HepG2 (cell line): Measurements from ENCODE around the gene ISG20. TPM values are rescaled to one million over a fixed set of nuclear protein-coding genes. Genes with fewer than 3 reads are reported as not detected.

Experiments
- ATAC-seq: fragments of 200-7000 bp; cut with Tn5 transposase; 3 replicates; pipeline ENCODE4 v1.9.1; 2020; ENCODE audit warnings: mild to moderate bottlenecking, moderate library complexity
- BruUV-seq: library from RNA; stranded (reverse); fragments of 400-500 nt; replicated peaks from 2 replicates; lab custom pipeline; 2021; lab: Mats Ljungman, UMichigan
- CTCF ChIA-PET: fragments of 300-600 bp; formaldehyde crosslinking; extraction: SDS; loops from one replicate; lab custom pipeline; 2021; ENCODE audit warnings: low total read pairs, inconsistent platforms, low intra/inter-chr PET ratio; lab: Yijun Ruan, JAX
- POLR2A ChIA-PET: fragments of 350-600 bp; sonication (Branson Sonifier 250); formaldehyde crosslinking; loops from one replicate; lab custom pipeline; 2020; ENCODE audit warnings: antibody characterized with exemption, inconsistent platforms; lab: Yijun Ruan, JAX
- DNase-seq: peaks from one replicate; pipeline ENCODE4 v3.0.0-alpha.2; 2015; ENCODE audit warnings: low spot score
- FAIRE-seq: peaks from 3 replicates; lab custom pipeline; 2011; peaks lifted over from hg19 to GRCh38; lab: Jason Lieb, UNC
- H2AFZ ChIP-seq: one replicate; pipeline ENCODE4 v1.6.1; 2011; ENCODE audit warnings: low read length, inconsistent platforms
- H3K27ac ChIP-seq: fragments of 300-600 bp; 3 replicates; pipeline ENCODE4 v1.8.0; 2011; ENCODE audit warnings: mixed run types, mild to moderate bottlenecking, mixed read lengths, low read length, inconsistent platforms; ENCODE audit not compliant: insufficient read depth; ENCODE audit errors: extremely low read length
- H3K27me3 ChIP-seq, 2 experiments: fragments of 200-600 bp in 1 of 2; 2 replicates in 1 of 2; 3 replicates in 1 of 2; pipeline versions ENCODE4 v1.6.0 to v1.8.0; 2011; ENCODE audit warnings: low read length in 2 of 2, mild to moderate bottlenecking in 2 of 2, moderate library complexity in 2 of 2, inconsistent platforms in 1 of 2; ENCODE audit not compliant: insufficient read depth in 2 of 2, control insufficient read depth in 1 of 2
- H3K36me3 ChIP-seq, 2 experiments: fragments of 200-600 bp in 1 of 2; replicated peaks in 1 of 2; 2 replicates in 1 of 2; 3 replicates in 1 of 2; pipeline versions ENCODE4 v1.5.1 to v1.8.0; 2011; ENCODE audit warnings: low read length in 2 of 2, inconsistent platforms in 1 of 2; ENCODE audit not compliant: insufficient read depth in 2 of 2, control insufficient read depth in 1 of 2
- H3K4me1 ChIP-seq: 2 replicates; pipeline ENCODE4 v1.5.1; 2012; ENCODE audit warnings: low read length, inconsistent platforms; ENCODE audit not compliant: insufficient read depth
- H3K4me2 ChIP-seq: 2 replicates; pipeline ENCODE4 v1.6.0; 2011; ENCODE audit warnings: low read depth, low read length, inconsistent platforms
- H3K4me3 ChIP-seq, 3 experiments: fragments of 200-600 bp in 1 of 3; sonication (generic), shearing (Covaris generic) in 1 of 3; replicated peaks in 1 of 3; 2 replicates each; pipeline ENCODE4 v1.5.1; 2011 to 2016; ENCODE audit warnings: low read length in 3 of 3, inconsistent platforms in 2 of 3, low read depth in 2 of 3, mild to moderate bottlenecking in 2 of 3, control low read depth in 1 of 3, mixed read lengths in 1 of 3; ENCODE audit not compliant: insufficient read depth in 1 of 3
- H3K79me2 ChIP-seq: one replicate; pipeline ENCODE4 v1.6.1; 2011; ENCODE audit warnings: low read length, inconsistent platforms; ENCODE audit not compliant: insufficient read depth
- H3K9ac ChIP-seq: 2 replicates; pipeline ENCODE4 v1.6.0; 2011; ENCODE audit warnings: mild to moderate bottlenecking, low read depth, low read length, inconsistent platforms; ENCODE audit not compliant: insufficient read depth
- H3K9me3 ChIP-seq: 2 replicates; pipeline ENCODE4 v1.5.1; 2012; ENCODE audit warnings: mild to moderate bottlenecking, low read length
- H4K20me1 ChIP-seq: 2 replicates; pipeline ENCODE4 v1.6.0; 2011; ENCODE audit warnings: inconsistent platforms, mild to moderate bottlenecking, low read length, moderate library complexity; ENCODE audit not compliant: insufficient read depth
- GTF2F1 ChIP-seq: fragments of 150-350 bp; IDR thresholded peaks from 2 replicates; pipeline ENCODE4 v1.6.1; 2014; ENCODE audit warnings: low read length
- HMG20B ChIP-seq: conservative IDR thresholded peaks from 2 replicates; pipeline ENCODE4 v1.6.1; 2016; ENCODE audit warnings: missing genetic modification reagents, missing compliant biosample characterization
- HNRNPLL ChIP-seq: fragments of 200-400 bp; formaldehyde crosslinking; IDR thresholded peaks from 2 replicates; pipeline ENCODE4 v1.6.1; 2017; ENCODE audit warnings: mild to moderate bottlenecking, low read depth, low read length; ENCODE audit not compliant: poor library complexity, severe bottlenecking
- HOXA3 ChIP-seq: sonication (generic); formaldehyde crosslinking; IDR thresholded peaks from 2 replicates; pipeline ENCODE4 v1.5.0; 2020; ENCODE audit warnings: missing genetic modification reagents
- HOXA7 ChIP-seq: sonication (generic); formaldehyde crosslinking; IDR thresholded peaks from 2 replicates; pipeline ENCODE4 v1.8.1; 2022; ENCODE audit warnings: mild to moderate bottlenecking, missing genetic modification reagents, moderate library complexity
- NCOA5 ChIP-seq: sonication (generic); formaldehyde crosslinking; IDR thresholded peaks from 2 replicates; pipeline ENCODE4 v1.4.0; 2020; ENCODE audit warnings: missing genetic modification reagents
- SETDB1 ChIP-seq: sonication (generic); formaldehyde crosslinking; IDR thresholded peaks from 2 replicates; pipeline ENCODE4 v1.5.1; 2020; ENCODE audit warnings: missing genetic modification reagents, mild to moderate bottlenecking, borderline replicate concordance
- ZNF546 ChIP-seq: sonication (generic); formaldehyde crosslinking; conservative IDR thresholded peaks from 2 replicates; pipeline ENCODE4 v1.8.1; 2023; ENCODE audit warnings: mild to moderate bottlenecking, missing genetic modification reagents
- ZNF883 ChIP-seq: sonication (generic); formaldehyde crosslinking; IDR thresholded peaks from 2 replicates; pipeline ENCODE4 v1.5.1; 2020; ENCODE audit warnings: mild to moderate bottlenecking, missing genetic modification reagents; ENCODE audit errors: not compliant biosample characterization
- WGBS: methylation state at CpG from one replicate; pipeline ENCODE4 v1.1.6; 2017; ENCODE audit warnings: low lambda C conversion rate; 5-methylcytosine and 5-hydroxymethylcytosine counted together
- in situ Hi-C: cut with HindIII; loops from 2 replicates; pipeline ENCODE4 v1.10.0; 2017; ENCODE audit warnings: low pct_unique_long_range_greater_than_20kb; ENCODE audit not compliant: extremely low pct_ligation_motif_present
- intact Hi-C: fragments of 100-400 bp; cut with micrococcal nuclease; formaldehyde crosslinking; loops from one replicate; pipeline ENCODE4 v1.10.0; 2022; ENCODE audit not compliant: unreplicated experiment
- polyA plus RNA-seq, 8 experiments: library from polyadenylated mRNA; depleted of rRNA in 3 of 8; stranded (reverse) in 7 of 8; unstranded in 1 of 8; fragments of >200 nt; fragmentation: Illumina TruSeq in 4 of 8; extraction: Trizol in 4 of 8; gene quantifications; 2 replicates each; pipeline versions ENCODE4 v1.2.1 to v1.2.3, GENCODE V29; 2011 to 2016; ENCODE audit warnings: low read depth in 4 of 8, missing spikeins in 1 of 8, mixed read lengths in 1 of 8; ENCODE audit not compliant: insufficient read depth in 1 of 8
- total RNA-seq, 5 experiments: library from RNA; depleted of rRNA; stranded (reverse); fragments of >200 nt; fragmentation: Illumina TruSeq; extraction: Trizol; gene quantifications; 2 replicates each; pipeline ENCODE4 v1.2.3, GENCODE V29; 2016; ENCODE audit warnings: low read depth in 1 of 5
- TF ChIP-seq, protein P1 (sequence below): sonication (generic); formaldehyde crosslinking; IDR thresholded peaks from 2 replicates; pipeline ENCODE4 v1.9.0; 2022; ENCODE audit warnings: low read depth, missing genetic modification reagents
- TF ChIP-seq, protein P2 (sequence below): sonication (generic); formaldehyde crosslinking; conservative IDR thresholded peaks from 2 replicates; pipeline ENCODE4 v1.4.0; 2020; ENCODE audit warnings: mild to moderate bottlenecking, missing genetic modification reagents, moderate library complexity
- TF ChIP-seq, protein P3 (sequence below): sonication (generic); formaldehyde crosslinking; IDR thresholded peaks from 2 replicates; pipeline ENCODE4 v1.4.0; 2020; ENCODE audit warnings: missing genetic modification reagents
- TF ChIP-seq, protein P4 (sequence below): sonication (generic); formaldehyde crosslinking; IDR thresholded peaks from 2 replicates; pipeline ENCODE4 v1.8.0; 2022; ENCODE audit warnings: missing genetic modification reagents, mild to moderate bottlenecking, moderate library complexity, borderline replicate concordance

Gene ISG20
- total and polyA plus RNA-seq, 2 of the 13 experiments (the other 11 are each of a cell fraction or from before 2014, with no cell fraction given), result 6.3 to 31.5 TPM

DNA sequence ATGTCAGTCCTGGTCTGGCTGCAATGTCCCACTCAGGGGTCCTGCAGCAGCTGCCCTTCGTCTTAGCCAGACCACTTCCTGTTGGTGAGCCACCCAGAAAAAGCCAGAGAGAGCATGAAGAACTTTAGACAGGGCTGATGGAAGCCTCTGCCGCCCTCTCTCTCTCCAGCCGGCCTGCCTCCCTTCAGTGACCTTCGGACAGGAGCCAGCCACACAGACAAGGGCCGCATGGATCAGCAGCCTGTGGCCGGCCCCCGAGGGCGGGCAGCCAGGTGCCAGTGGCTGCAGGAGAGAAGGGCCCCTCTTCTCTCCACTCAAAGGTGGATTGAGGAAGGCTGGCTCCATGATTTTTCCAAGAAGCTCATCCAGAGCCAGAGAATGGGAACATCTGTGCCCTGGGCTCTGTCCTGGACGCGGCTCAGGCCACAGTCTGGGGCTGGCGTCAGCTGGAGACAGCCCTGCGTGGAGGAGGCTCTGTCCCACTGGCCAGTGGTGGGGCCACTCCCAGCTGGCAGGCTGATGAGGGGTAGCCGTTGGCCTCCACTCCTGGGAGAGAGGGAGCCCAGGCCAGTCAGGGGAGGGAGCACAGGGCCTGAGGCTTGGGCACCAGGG, 42.9 kb downstream of the ISG20 start:
- peak; percentile 99 for ATAC-seq
- no TSS peak for BruUV-seq
- WGBS, result 3% methylated on average over 6 of the region's 13 CpGs
- no peaks in the 10 kb centered on the region for H3K79me2 ChIP-seq
- H3K9ac ChIP-seq, result peak overlapping the region; percentile 54
- H3K4me3 ChIP-seq, result peak overlapping the region; percentile 36 to 66 (median 38); a peak in 5 of 6 replicates
- in situ Hi-C loops, result no loop called here
- H3K27ac ChIP-seq, result peak overlapping the region; percentile 54
- peaks cover 0 to 5% of the 10 kb centered on the region in 2 experiments; a peak in 1 of 5 replicates for H3K27me3 ChIP-seq
- H3K36me3 ChIP-seq, result no peaks in the 10 kb centered on the region
- H4K20me1 ChIP-seq, result no peaks in the 10 kb centered on the region
- peak overlapping the region; percentile 67 for H2AFZ ChIP-seq
- intact Hi-C loops, result no loop called here
- H3K9me3 ChIP-seq, result no peaks in the 10 kb centered on the region
- peak; percentile 74 for FAIRE-seq
- ChIA-PET CTCF (no interaction called here), POLR2A (interaction anchor here (1.9 kb wide), 1 partner anchor 43 kb away, joined by 5 read pairs; the partner anchor contains the start of gene ISG20)
- peak; percentile 79 for DNase-seq
- peaks cover 27% of the 10 kb centered on the region for H3K4me1 ChIP-seq
- H3K4me2 ChIP-seq, result peak overlapping the region; percentile 93
- TF ChIP-seq HOXA7 (CRISPR knock-in tag) (no peak), HOXA3 (CRISPR knock-in tag) (peak; percentile 52; the same call in 1 of the 2 replicates), GTF2F1 (no peak), ZNF883 (CRISPR knock-in tag) (peak; percentile 56), HNRNPLL (peak; percentile 45), SETDB1 (CRISPR knock-in tag) (0 out of 2 replicates have a peak, but pooled peaks have one; percentile 29), ZNF546 (CRISPR knock-in tag) (no peak), NCOA5 (no peak), HMG20B (CRISPR knock-in tag) (no peak)
- TF ChIP-seq, protein P1, sequence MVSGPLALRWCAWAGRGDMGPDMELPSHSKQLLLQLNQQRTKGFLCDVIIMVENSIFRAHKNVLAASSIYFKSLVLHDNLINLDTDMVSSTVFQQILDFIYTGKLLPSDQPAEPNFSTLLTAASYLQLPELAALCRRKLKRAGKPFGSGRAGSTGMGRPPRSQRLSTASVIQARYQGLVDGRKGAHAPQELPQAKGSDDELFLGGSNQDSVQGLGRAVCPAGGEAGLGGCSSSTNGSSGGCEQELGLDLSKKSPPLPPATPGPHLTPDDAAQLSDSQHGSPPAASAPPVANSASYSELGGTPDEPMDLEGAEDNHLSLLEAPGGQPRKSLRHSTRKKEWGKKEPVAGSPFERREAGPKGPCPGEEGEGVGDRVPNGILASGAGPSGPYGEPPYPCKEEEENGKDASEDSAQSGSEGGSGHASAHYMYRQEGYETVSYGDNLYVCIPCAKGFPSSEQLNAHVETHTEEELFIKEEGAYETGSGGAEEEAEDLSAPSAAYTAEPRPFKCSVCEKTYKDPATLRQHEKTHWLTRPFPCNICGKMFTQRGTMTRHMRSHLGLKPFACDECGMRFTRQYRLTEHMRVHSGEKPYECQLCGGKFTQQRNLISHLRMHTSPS (CRISPR knock-in tag), result peak; percentile 61
- TF ChIP-seq, protein P2, sequence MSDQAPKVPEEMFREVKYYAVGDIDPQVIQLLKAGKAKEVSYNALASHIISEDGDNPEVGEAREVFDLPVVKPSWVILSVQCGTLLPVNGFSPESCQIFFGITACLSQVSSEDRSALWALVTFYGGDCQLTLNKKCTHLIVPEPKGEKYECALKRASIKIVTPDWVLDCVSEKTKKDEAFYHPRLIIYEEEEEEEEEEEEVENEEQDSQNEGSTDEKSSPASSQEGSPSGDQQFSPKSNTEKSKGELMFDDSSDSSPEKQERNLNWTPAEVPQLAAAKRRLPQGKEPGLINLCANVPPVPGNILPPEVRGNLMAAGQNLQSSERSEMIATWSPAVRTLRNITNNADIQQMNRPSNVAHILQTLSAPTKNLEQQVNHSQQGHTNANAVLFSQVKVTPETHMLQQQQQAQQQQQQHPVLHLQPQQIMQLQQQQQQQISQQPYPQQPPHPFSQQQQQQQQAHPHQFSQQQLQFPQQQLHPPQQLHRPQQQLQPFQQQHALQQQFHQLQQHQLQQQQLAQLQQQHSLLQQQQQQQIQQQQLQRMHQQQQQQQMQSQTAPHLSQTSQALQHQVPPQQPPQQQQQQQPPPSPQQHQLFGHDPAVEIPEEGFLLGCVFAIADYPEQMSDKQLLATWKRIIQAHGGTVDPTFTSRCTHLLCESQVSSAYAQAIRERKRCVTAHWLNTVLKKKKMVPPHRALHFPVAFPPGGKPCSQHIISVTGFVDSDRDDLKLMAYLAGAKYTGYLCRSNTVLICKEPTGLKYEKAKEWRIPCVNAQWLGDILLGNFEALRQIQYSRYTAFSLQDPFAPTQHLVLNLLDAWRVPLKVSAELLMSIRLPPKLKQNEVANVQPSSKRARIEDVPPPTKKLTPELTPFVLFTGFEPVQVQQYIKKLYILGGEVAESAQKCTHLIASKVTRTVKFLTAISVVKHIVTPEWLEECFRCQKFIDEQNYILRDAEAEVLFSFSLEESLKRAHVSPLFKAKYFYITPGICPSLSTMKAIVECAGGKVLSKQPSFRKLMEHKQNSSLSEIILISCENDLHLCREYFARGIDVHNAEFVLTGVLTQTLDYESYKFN, result peak; percentile 73
- TF ChIP-seq, protein P3, sequence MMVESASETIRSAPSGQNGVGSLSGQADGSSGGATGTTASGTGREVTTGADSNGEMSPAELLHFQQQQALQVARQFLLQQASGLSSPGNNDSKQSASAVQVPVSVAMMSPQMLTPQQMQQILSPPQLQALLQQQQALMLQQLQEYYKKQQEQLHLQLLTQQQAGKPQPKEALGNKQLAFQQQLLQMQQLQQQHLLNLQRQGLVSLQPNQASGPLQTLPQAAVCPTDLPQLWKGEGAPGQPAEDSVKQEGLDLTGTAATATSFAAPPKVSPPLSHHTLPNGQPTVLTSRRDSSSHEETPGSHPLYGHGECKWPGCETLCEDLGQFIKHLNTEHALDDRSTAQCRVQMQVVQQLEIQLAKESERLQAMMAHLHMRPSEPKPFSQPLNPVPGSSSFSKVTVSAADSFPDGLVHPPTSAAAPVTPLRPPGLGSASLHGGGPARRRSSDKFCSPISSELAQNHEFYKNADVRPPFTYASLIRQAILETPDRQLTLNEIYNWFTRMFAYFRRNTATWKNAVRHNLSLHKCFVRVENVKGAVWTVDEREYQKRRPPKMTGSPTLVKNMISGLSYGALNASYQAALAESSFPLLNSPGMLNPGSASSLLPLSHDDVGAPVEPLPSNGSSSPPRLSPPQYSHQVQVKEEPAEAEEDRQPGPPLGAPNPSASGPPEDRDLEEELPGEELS (CRISPR knock-in tag), result peak; percentile 23; the same call in 1 of the 2 replicates
- TF ChIP-seq, protein P4, sequence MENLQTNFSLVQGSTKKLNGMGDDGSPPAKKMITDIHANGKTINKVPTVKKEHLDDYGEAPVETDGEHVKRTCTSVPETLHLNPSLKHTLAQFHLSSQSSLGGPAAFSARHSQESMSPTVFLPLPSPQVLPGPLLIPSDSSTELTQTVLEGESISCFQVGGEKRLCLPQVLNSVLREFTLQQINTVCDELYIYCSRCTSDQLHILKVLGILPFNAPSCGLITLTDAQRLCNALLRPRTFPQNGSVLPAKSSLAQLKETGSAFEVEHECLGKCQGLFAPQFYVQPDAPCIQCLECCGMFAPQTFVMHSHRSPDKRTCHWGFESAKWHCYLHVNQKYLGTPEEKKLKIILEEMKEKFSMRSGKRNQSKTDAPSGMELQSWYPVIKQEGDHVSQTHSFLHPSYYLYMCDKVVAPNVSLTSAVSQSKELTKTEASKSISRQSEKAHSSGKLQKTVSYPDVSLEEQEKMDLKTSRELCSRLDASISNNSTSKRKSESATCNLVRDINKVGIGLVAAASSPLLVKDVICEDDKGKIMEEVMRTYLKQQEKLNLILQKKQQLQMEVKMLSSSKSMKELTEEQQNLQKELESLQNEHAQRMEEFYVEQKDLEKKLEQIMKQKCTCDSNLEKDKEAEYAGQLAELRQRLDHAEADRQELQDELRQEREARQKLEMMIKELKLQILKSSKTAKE (CRISPR knock-in tag), result 0 out of 2 replicates have a peak, but pooled peaks have one; percentile 11
